Astrocyte of the cerebellum (primary cell): Measurements from ENCODE around the gene SERTAD2.

Experiments
- DNase-seq: peaks from one replicate; pipeline ENCODE4 v3.0.0-alpha.2; 2011; ENCODE audit warnings: low read depth
- H3K4me3 ChIP-seq: 2 replicates; pipeline ENCODE4 v1.5.1; 2011; ENCODE audit warnings: mild to moderate bottlenecking, low read depth, low read length, moderate library complexity
- in situ Hi-C: cut with HindIII; loops from 2 replicates; pipeline ENCODE4 v1.10.0; 2017; ENCODE audit warnings: low sequenced_read_pairs
- TF ChIP-seq, protein P1 (sequence below): IDR thresholded peaks from 2 replicates; pipeline ENCODE4 v1.5.1; 2012; ENCODE audit warnings: low read length, low read depth, moderate library complexity, mild to moderate bottlenecking; ENCODE audit errors: missing control alignments

SERTAD2 gene

DNA sequence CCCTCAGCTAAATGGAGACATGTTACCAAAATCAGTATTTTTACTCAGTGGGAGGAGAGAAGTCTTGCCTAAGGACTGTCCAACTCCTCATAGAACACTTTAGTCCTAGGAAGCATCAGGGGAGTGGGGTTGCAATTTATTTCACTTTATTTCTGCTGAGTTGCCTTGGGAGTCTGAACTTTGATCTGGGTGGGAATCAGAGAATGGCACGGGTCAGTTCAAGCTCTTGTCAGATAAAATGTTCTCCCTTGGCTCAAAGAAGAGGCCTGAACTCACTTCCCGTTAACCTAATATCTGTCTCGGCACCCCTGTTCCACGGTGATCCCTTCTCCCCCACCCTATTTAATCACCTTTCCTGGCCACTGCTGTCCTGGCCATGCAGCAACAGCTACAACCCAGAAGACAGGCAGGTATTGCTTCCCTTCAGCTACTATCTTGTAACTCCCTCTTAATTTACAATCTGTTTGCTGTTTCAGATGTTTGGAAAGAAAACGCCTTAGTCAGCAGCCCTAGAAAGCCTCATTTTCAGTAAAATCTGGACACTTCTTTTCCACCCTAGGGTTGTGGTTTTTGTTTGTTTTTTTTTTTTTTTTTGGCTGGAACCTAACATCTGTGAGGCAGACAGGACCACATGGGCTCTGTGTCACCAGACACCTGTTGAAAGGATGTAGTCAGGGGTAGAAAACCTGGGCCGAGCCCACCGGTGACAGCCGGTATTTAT is 52.5 kb downstream of the SERTAD2 start:
- H3K4me3 ChIP-seq = no peak overlapping the region
- DNase-seq = no peak
- in situ Hi-C loops = no loop called here
- TF ChIP-seq, protein P1, sequence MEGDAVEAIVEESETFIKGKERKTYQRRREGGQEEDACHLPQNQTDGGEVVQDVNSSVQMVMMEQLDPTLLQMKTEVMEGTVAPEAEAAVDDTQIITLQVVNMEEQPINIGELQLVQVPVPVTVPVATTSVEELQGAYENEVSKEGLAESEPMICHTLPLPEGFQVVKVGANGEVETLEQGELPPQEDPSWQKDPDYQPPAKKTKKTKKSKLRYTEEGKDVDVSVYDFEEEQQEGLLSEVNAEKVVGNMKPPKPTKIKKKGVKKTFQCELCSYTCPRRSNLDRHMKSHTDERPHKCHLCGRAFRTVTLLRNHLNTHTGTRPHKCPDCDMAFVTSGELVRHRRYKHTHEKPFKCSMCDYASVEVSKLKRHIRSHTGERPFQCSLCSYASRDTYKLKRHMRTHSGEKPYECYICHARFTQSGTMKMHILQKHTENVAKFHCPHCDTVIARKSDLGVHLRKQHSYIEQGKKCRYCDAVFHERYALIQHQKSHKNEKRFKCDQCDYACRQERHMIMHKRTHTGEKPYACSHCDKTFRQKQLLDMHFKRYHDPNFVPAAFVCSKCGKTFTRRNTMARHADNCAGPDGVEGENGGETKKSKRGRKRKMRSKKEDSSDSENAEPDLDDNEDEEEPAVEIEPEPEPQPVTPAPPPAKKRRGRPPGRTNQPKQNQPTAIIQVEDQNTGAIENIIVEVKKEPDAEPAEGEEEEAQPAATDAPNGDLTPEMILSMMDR = no peak

DNA sequence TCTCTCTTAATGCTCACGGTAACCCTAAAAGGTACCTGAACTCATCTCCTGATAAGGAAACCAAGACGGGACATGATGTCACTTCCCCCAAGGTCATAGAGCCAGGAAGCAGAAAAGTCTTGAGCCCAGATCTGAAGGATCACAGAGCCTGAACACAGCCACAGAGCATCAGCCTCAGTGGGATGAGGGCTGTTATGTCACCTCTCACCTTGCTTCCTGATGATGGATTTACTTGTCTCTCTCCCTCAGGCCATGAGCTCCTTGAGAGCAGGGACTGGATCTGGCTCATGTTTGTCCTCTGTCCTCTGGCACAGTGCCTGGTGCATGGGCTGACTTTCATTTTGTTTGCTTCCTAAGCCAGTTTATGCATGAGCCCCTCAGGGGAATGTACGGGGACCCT is 54.2 kb downstream of the SERTAD2 start:
- H3K4me3 ChIP-seq = no peak overlapping the region
- in situ Hi-C loops = no loop called here
- TF ChIP-seq, protein P1 = no peak
- DNase-seq = no peak

- DNase-seq = no peak
- in situ Hi-C loops = no loop called here
- H3K4me3 ChIP-seq = no peak overlapping the region
- TF ChIP-seq, protein P1 = no peak
These were observed 55.5 kb downstream of the SERTAD2 start for GRCh38 chr2:64598226-64598625.

DNA sequence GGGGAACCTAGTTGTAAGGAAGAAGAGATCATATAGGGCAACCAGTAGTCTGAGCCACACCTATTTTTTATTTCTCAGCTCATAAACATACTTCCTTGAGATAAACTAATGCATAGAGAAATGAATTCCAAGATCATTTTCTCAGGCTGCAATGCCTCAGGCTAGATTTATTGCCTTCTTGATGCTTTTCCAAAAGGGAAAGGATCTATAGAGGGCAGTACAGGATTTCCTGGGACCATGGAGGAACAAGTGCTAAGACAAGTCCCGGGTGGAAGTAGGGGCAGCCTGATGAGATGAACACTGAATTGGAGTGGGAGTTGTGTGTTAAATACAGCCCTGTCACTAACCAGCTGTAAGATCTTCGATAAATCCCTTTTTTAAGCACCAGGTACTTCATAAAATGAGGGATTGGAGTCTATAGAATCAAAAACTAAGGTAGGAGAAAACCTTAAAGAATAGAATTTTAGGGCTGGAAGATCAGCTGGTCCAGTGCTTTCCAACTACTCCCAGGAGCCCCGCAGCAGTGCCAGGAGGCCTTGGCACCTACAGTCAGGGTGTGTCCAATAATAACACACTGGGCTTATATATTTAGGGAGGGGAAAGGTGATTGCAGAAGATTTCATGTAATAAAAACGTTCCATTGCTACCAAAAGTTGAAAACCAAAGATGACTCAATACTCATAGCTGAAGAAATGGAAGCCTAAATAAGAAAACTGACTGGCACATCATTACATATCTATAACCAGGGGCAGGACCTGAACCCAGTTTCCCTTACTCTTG is 58.1 kb downstream of the SERTAD2 start:
- DNase-seq = peak; percentile 16
- no peak overlapping the region for H3K4me3 ChIP-seq
- in situ Hi-C loops = no loop called here
- TF ChIP-seq, protein P1 = peak; percentile 47

- in situ Hi-C loops = no loop called here
- DNase-seq = no peak
- no peak overlapping the region for H3K4me3 ChIP-seq
These were observed 59.3 kb downstream of the SERTAD2 start for GRCh38 chr2:64594226-64594989.

More at GRCh38 chr2:64594226-64594989, 59.3 kb downstream of the SERTAD2 start:
- TF ChIP-seq, protein P1 = no peak
